ENCODE data around the gene INIP.
A peak's percentile ranks its signal among the peaks of the same experiment; 100 is the strongest.

Gene INIP

DNA sequence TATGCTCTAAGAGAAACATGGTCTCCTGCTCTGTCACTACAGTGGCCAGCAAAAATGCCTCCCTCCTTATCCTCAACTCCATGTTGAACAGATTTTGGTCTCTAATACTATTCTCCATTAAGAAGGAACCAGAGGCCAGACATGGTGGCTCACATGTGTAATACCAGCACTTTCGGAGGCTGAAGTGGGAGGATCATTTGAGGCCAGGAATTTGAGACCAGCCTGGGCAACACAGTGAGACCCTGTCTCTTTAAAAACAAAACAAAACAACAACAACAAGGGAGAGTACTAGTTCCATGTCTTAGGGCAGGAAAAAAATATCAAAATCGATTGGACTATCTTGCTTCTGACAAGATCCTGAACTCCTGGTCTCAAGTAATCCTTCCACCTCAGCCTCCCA, 14.6 kb downstream of the INIP start:
- TF ChIP-seq, protein P1, sequence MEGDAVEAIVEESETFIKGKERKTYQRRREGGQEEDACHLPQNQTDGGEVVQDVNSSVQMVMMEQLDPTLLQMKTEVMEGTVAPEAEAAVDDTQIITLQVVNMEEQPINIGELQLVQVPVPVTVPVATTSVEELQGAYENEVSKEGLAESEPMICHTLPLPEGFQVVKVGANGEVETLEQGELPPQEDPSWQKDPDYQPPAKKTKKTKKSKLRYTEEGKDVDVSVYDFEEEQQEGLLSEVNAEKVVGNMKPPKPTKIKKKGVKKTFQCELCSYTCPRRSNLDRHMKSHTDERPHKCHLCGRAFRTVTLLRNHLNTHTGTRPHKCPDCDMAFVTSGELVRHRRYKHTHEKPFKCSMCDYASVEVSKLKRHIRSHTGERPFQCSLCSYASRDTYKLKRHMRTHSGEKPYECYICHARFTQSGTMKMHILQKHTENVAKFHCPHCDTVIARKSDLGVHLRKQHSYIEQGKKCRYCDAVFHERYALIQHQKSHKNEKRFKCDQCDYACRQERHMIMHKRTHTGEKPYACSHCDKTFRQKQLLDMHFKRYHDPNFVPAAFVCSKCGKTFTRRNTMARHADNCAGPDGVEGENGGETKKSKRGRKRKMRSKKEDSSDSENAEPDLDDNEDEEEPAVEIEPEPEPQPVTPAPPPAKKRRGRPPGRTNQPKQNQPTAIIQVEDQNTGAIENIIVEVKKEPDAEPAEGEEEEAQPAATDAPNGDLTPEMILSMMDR (IDR thresholded peaks at IDR 0.05; ENCODE audit: low read depth, low read length): no peak
- DNase-seq (ENCODE audit: low read depth in 2 of 2): no peak

DNA sequence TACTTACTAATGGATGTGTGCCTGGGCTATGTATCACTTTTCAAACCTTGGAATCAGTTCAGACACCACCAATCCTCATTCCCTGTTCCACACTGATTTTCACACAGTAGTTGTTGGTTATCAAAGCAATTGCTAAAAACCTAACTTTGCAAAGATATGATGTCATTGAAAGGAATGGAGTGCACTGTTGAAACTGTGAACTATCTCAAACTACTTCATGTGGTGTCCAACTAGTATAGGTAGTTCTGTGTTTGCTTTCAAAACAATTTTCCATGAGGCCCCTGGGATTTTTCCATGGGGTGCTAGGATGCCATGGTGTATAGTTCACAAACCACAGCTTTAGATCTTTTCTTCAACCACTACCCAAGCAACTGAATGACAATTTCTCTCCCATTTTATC, 17.8 kb downstream of the INIP start:
- no peak for DNase-seq (ENCODE audit: low read depth in 2 of 2)
- no peak overlapping the region for H3K4me3 ChIP-seq (replicated peaks in 1 of 2; ENCODE audit: low read depth in 2 of 2, low read length in 2 of 2)
- TF ChIP-seq, protein P1 (IDR thresholded peaks at IDR 0.05; ENCODE audit: low read depth, low read length): no peak

More for the DNA sequence above, 14.6 kb downstream of the INIP start:
- no peak overlapping the region for H3K4me3 ChIP-seq (replicated peaks in 1 of 2; ENCODE audit: low read depth in 2 of 2, low read length in 2 of 2)

DNA sequence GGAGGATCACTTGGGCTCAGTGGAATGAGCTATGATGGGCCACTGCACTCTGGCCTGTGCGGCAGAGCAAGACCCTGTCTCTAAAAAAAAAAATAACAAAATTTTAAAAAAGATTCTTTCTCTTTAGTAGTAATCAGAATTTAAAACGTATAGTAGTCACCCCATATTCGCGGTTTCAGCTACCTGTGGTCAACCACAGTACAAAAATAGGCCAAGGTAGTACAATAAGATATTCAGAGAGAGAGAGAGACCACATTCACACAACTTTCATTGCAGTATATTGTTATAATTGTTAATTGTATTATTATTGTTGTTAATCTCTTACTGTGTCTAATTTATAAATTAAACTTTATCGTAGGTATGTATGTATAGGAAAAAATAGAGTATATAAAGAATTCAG, 18.7 kb downstream of the INIP start:
- TF ChIP-seq, protein P1 (IDR thresholded peaks at IDR 0.05; ENCODE audit: low read depth, low read length): no peak
- H3K4me3 ChIP-seq (replicated peaks in 1 of 2; ENCODE audit: low read depth in 2 of 2, low read length in 2 of 2): no peak overlapping the region
- no peak for DNase-seq (ENCODE audit: low read depth in 2 of 2)

DNA sequence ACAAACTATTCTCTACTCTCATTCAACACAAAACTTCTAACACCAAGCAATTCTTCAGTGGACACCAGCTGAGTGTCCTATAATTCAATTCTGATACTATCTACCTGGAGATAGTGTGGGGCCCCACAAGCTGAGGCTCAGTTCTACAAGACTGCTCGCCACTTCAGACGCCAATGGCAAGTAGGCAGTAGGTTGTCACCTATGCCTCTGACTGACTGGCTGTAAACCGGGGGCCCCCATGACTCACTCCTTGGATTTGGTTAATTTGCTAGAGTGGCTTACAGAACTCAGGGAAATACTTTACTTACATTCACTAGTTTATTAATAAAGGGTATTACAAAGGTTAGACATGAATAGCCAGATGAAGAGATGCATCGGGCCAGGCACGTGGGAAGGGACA, 21.5 kb downstream of the INIP start:
- H3K4me3 ChIP-seq (replicated peaks in 1 of 2; ENCODE audit: low read depth in 2 of 2, low read length in 2 of 2): no peak overlapping the region
- DNase-seq (ENCODE audit: low read depth in 2 of 2): no peak
- TF ChIP-seq, protein P1 (IDR thresholded peaks at IDR 0.05; ENCODE audit: low read depth, low read length): no peak

DNA sequence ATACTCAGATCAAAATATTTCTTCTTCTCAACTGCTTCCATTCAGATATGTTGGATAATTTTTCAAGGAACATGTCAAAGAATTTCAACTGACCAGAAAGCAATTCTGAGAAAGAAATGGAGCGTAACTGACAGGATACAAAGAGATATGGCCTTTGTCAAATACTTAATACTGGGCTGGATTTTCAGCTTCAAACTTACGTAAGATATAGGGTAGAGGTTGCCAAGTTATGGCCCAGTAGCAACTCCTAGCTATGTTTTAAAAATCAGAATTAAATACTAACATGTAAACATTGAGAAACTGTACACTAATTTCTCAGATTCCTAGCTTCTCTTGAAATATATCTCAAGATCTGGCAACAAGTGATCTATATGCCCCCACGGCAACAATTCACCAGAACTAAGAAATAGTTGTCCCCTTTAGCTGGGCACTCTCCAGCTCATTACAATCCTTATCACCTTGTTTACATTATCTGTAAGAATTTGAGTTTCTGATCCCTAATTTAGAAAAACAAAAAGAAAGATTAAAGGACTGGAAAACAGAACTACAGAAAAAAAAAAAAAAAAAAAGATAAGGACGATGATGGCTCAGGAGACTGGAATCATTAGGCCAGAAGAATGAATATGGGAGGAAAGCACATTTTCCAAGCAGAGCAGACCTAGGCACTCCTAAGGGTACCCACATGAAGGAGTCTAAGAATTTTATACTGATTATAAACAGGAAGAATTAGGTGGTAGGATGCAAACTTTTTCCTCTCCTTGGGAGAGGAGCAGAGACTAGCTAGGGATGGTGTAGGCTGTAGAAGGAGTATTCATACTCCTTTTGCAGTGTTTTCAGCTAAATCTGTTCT, 23.0 kb downstream of the INIP start:
- TF ChIP-seq, protein P1 (IDR thresholded peaks at IDR 0.05; ENCODE audit: low read depth, low read length): no peak
- peak in 1 of 2 donors; percentile 16 for DNase-seq (ENCODE audit: low read depth in 2 of 2)
- H3K4me3 ChIP-seq (replicated peaks in 1 of 2; ENCODE audit: low read depth in 2 of 2, low read length in 2 of 2): no peak overlapping the region

DNA sequence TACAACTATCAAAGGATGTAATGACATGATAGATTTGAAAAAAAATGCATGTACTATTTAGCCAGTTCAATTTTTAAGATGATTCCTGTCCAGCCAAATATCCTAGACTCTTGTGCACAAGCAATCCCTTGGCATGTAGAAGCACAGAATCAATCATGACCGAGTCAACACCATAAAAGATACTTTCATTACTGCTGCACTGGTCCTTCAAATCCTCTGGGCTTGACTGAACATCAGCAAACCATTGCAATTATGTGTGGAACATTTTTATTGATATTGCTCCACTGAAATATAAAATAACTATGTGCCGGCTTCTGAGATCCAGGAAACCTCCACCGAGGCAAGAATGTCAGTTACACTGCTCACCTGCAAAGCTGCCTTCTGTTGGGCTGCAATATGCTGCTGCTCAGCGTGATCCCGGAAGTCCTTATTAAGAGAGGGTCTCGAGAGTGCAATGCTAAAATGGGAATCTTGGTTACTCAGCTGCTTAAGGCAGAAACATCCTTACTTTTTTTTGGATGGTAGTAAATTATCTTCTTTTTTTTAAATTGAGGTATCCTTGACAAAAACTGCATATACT, 28.7 kb downstream of the INIP start:
- no peak overlapping the region for H3K4me3 ChIP-seq (replicated peaks in 1 of 2; ENCODE audit: low read depth in 2 of 2, low read length in 2 of 2)
- no peak for DNase-seq (ENCODE audit: low read depth in 2 of 2)
- TF ChIP-seq, protein P1 (IDR thresholded peaks at IDR 0.05; ENCODE audit: low read depth, low read length): no peak
